OCI-LY3 (cell line): ENCODE measurements around the gene LPP.

Experiments
- EZH2phosphoT487 ChIP-seq: fragments of 200-600 bp; shearing (Covaris generic); IDR thresholded peaks from 2 replicates; pipeline ENCODE4 v1.6.1; 2018; ENCODE audit warnings: antibody characterized with exemption, mixed run types, low read depth
- TF ChIP-seq, protein P1 (sequence below): fragments of 200-600, 300-600 bp; sonication (generic); IDR thresholded peaks from 2 replicates; pipeline ENCODE4 v1.5.1; 2014; ENCODE audit warnings: antibody characterized with exemption, low read length, low read depth

- TF ChIP-seq, protein P1, sequence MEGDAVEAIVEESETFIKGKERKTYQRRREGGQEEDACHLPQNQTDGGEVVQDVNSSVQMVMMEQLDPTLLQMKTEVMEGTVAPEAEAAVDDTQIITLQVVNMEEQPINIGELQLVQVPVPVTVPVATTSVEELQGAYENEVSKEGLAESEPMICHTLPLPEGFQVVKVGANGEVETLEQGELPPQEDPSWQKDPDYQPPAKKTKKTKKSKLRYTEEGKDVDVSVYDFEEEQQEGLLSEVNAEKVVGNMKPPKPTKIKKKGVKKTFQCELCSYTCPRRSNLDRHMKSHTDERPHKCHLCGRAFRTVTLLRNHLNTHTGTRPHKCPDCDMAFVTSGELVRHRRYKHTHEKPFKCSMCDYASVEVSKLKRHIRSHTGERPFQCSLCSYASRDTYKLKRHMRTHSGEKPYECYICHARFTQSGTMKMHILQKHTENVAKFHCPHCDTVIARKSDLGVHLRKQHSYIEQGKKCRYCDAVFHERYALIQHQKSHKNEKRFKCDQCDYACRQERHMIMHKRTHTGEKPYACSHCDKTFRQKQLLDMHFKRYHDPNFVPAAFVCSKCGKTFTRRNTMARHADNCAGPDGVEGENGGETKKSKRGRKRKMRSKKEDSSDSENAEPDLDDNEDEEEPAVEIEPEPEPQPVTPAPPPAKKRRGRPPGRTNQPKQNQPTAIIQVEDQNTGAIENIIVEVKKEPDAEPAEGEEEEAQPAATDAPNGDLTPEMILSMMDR, result no peak
- TF ChIP-seq EZH2phosphoT487, result no peak
Observed at GRCh38 chr3:188818282-188818681, 664.3 kb downstream of the LPP start.
